Panc1 (cell line): ENCODE measurements around the gene AGT. TPM values are rescaled to one million over a fixed set of nuclear protein-coding genes. Genes with fewer than 3 reads are reported as not detected.

Experiments
- total RNA-seq: library from RNA; stranded (reverse); gene quantifications from one replicate; pipeline ENCODE4 v1.2.1, GENCODE V29; 2021; ENCODE audit not compliant: unreplicated experiment

Gene AGT
- total RNA-seq, 1 experiment from 2014 or later = 0.87 TPM

Other genes with a start within 250 kb of the AGT start
- gene COG2, start 71.6 kb downstream of the AGT start, total RNA-seq = 20.5 TPM
- gene CAPN9, start 33.3 kb upstream of the AGT start, total RNA-seq = not detected
- gene C1orf198, start 154.4 kb upstream of the AGT start, total RNA-seq = 33.6 TPM